Caco-2 (cell line): ENCODE measurements around the gene MED31. TPM values are rescaled to one million over a fixed set of nuclear protein-coding genes. Genes with fewer than 3 reads are reported as not detected.

Source experiments
- BruUV-seq: library from RNA; stranded (reverse); fragments of 400-500 nt; replicated peaks from 2 replicates; lab custom pipeline; 2021; lab: Mats Ljungman, UMichigan
- CTCF ChIA-PET: fragments of 300-600 bp; sonication (Branson Sonifier 250); formaldehyde crosslinking; loops from one replicate; lab custom pipeline; 2022; ENCODE audit warnings: antibody characterized with exemption; lab: Charles Lee
- POLR2A ChIA-PET: fragments of 300-600 bp; sonication (Branson Sonifier 250); formaldehyde crosslinking; loops from one replicate; lab custom pipeline; 2022; ENCODE audit warnings: antibody characterized with exemption; lab: Charles Lee
- DNase-seq, 2 experiments: peaks; one replicate each; pipeline versions ENCODE4 v3.0.0 to v3.0.0-alpha.2; 2020 to 2022
- H3K27me3 ChIP-seq: replicated peaks from 2 replicates; pipeline ENCODE4 v1.6.0; 2011; ENCODE audit warnings: low read length; ENCODE audit not compliant: control insufficient read depth, insufficient read depth
- H3K36me3 ChIP-seq: 2 replicates; pipeline ENCODE4 v1.5.1; 2011; ENCODE audit warnings: low read length; ENCODE audit not compliant: control insufficient read depth, insufficient read depth
- H3K4me1 ChIP-seq: fragments of 250-450 bp; sonication (Bioruptor Pico); 2 replicates; pipeline ENCODE4 v1.5.1; 2020; ENCODE audit warnings: mild to moderate bottlenecking
- H3K4me3 ChIP-seq: 2 replicates; pipeline ENCODE4 v1.5.1; 2011; ENCODE audit warnings: low read depth, mild to moderate bottlenecking, control low read depth, low read length
- H3K9me3 ChIP-seq: fragments of 250-450 bp; sonication (Bioruptor Pico); 2 replicates; pipeline ENCODE4 v1.5.1; 2020; ENCODE audit warnings: mild to moderate bottlenecking, moderate library complexity
- H3K27ac Mint-ChIP-seq: one replicate; pipeline ENCODE4 v1.8.0; 2022; ENCODE audit warnings: mixed read lengths; ENCODE audit not compliant: unreplicated experiment
- H3K27me3 Mint-ChIP-seq: one replicate; pipeline ENCODE4 v1.8.0; 2022; ENCODE audit warnings: mixed read lengths; ENCODE audit not compliant: insufficient read depth, unreplicated experiment
- H3K36me3 Mint-ChIP-seq: one replicate; pipeline ENCODE4 v1.8.0; 2022; ENCODE audit warnings: mild to moderate bottlenecking, mixed read lengths; ENCODE audit not compliant: insufficient read depth, unreplicated experiment
- H3K4me1 Mint-ChIP-seq: one replicate; pipeline ENCODE4 v1.8.0; 2022; ENCODE audit warnings: low read depth, mixed read lengths; ENCODE audit not compliant: unreplicated experiment
- H3K4me3 Mint-ChIP-seq: one replicate; pipeline ENCODE4 v1.8.0; 2022; ENCODE audit warnings: mild to moderate bottlenecking, moderate library complexity, mixed read lengths; ENCODE audit not compliant: unreplicated experiment
- H3K9me3 Mint-ChIP-seq: one replicate; pipeline ENCODE4 v1.8.0; 2022; ENCODE audit warnings: mixed read lengths; ENCODE audit not compliant: unreplicated experiment
- intact Hi-C: fragments of 100-400 bp; cut with micrococcal nuclease; formaldehyde crosslinking; loops from one replicate; pipeline ENCODE4 v1.10.0; 2022; ENCODE audit not compliant: unreplicated experiment
- total RNA-seq: library from RNA; stranded (reverse); gene quantifications from 2 replicates; pipeline ENCODE4 v1.2.3, GENCODE V29; 2022
- TF ChIP-seq, protein P1 (sequence below), 2 experiments: fragments of 200-600 bp in 1 of 2; IDR thresholded peaks; 1 replicate in 1 of 2; 2 replicates in 1 of 2; pipeline versions ENCODE4 v1.5.1 to v1.8.0; 2011 to 2022; ENCODE audit warnings: antibody characterized with exemption in 1 of 2, control low read depth in 1 of 2, inconsistent platforms in 1 of 2, low read depth in 1 of 2, low read length in 1 of 2, mild to moderate bottlenecking in 1 of 2, moderate library complexity in 1 of 2; ENCODE audit not compliant: insufficient read depth in 1 of 2, severe bottlenecking in 1 of 2, unreplicated experiment in 1 of 2

Gene MED31
- total RNA-seq, 1 experiment from 2014 or later: 9.5 TPM

- BruUV-seq: no TSS peak
- no peak overlapping the region for H3K27ac Mint-ChIP-seq
- no peaks in the 10 kb centered on the region for H3K9me3 ChIP-seq
- intact Hi-C loops: no loop called here
- no peak overlapping the region for H3K4me3 ChIP-seq
- H3K9me3 Mint-ChIP-seq: no peaks in the 10 kb centered on the region
- POLR2A ChIA-PET: no interaction called here
- H3K27me3 ChIP-seq: no peaks in the 10 kb centered on the region
- H3K36me3 Mint-ChIP-seq: no peaks in the 10 kb centered on the region
- no peaks in the 10 kb centered on the region for H3K36me3 ChIP-seq
- CTCF ChIA-PET: no interaction called here
- no peaks in the 10 kb centered on the region for H3K4me1 Mint-ChIP-seq
- no peaks in the 10 kb centered on the region for H3K4me1 ChIP-seq
- no peak overlapping the region for H3K4me3 Mint-ChIP-seq
- H3K27me3 Mint-ChIP-seq: no peaks in the 10 kb centered on the region
- TF ChIP-seq, protein P1, sequence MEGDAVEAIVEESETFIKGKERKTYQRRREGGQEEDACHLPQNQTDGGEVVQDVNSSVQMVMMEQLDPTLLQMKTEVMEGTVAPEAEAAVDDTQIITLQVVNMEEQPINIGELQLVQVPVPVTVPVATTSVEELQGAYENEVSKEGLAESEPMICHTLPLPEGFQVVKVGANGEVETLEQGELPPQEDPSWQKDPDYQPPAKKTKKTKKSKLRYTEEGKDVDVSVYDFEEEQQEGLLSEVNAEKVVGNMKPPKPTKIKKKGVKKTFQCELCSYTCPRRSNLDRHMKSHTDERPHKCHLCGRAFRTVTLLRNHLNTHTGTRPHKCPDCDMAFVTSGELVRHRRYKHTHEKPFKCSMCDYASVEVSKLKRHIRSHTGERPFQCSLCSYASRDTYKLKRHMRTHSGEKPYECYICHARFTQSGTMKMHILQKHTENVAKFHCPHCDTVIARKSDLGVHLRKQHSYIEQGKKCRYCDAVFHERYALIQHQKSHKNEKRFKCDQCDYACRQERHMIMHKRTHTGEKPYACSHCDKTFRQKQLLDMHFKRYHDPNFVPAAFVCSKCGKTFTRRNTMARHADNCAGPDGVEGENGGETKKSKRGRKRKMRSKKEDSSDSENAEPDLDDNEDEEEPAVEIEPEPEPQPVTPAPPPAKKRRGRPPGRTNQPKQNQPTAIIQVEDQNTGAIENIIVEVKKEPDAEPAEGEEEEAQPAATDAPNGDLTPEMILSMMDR (IDR thresholded peaks at IDR 0.05; ENCODE audit: insufficient read depth in 1 of 2, low read depth in 1 of 2, low read length in 1 of 2, severe bottlenecking in 1 of 2, unreplicated experiment in 1 of 2): no peak
- no peak for DNase-seq
Observed at GRCh38 chr17:6670571-6670970, 19.2 kb upstream of the MED31 start.

GRCh38 chr17:6669479-6670212 is 18.2 kb upstream of the MED31 start:
- BruUV-seq: no TSS peak
- Histone ChIP-seq H3K4me3 (no peak overlapping the region), H3K36me3 (no peaks in the 10 kb centered on the region), H3K27me3 (no peaks in the 10 kb centered on the region), H3K9me3 (no peaks in the 10 kb centered on the region), H3K4me1 (no peaks in the 10 kb centered on the region)
- Mint-ChIP-seq H3K4me1 (no peaks in the 10 kb centered on the region), H3K4me3 (no peak overlapping the region), H3K9me3 (no peaks in the 10 kb centered on the region), H3K27me3 (no peaks in the 10 kb centered on the region), H3K27ac (no peak overlapping the region), H3K36me3 (no peaks in the 10 kb centered on the region)
- TF ChIP-seq, protein P1 (IDR thresholded peaks at IDR 0.05; ENCODE audit: insufficient read depth in 1 of 2, low read depth in 1 of 2, low read length in 1 of 2, severe bottlenecking in 1 of 2, unreplicated experiment in 1 of 2): no peak
- DNase-seq: no peak
- CTCF ChIA-PET: no interaction called here
- intact Hi-C loops: loop anchor here (5.0 to 10.0 kb wide), 2 partner anchors 43 to 335 kb away; partner anchors contain the start of gene SLC13A5
- POLR2A ChIA-PET: no interaction called here

DNA sequence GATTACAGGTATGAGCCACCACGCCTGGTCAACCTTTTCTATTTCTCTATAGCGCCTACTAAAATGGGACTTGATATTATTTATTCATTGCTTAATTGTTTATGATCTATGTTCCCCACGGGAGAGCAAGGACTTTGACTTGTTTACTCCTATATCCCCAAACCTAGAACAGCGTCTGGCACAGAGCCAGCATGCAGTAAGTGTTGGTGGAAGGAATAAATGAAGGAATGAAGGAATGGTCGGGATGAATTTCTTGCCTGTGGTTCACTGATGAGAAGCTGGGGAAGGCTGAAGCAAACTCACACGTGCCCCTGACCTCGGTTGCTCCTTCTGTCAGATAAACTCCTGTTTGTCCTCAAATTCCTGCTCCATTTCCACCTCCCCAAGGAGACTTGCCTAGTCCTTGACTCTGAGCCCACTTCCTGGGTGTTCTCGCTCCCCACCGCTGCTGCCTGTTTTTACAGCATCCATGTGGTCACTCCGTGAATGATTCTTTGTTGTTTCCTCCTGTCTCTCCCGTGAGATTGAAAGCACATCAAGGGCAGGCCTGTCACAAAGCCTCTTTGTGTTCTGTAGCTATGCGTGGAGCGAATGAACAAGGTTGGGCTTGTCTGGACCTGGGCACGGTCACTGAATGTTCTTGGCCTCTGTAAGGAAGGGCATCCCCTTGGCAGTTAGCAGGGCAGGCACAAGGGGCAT is 17.5 kb upstream of the MED31 start:
- Mint-ChIP-seq H3K36me3 (no peaks in the 10 kb centered on the region), H3K4me1 (no peaks in the 10 kb centered on the region), H3K27me3 (no peaks in the 10 kb centered on the region), H3K9me3 (no peaks in the 10 kb centered on the region), H3K4me3 (no peak overlapping the region), H3K27ac (no peak overlapping the region)
- intact Hi-C loops: loop anchor here (5.0 to 10.0 kb wide), 2 partner anchors 43 to 336 kb away; partner anchors contain the start of gene SLC13A5
- TF ChIP-seq, protein P1 (IDR thresholded peaks at IDR 0.05; ENCODE audit: insufficient read depth in 1 of 2, low read depth in 1 of 2, low read length in 1 of 2, severe bottlenecking in 1 of 2, unreplicated experiment in 1 of 2): no peak
- CTCF ChIA-PET: no interaction called here
- no peaks in the 10 kb centered on the region for H3K27me3 ChIP-seq
- DNase-seq: no peak
- H3K9me3 ChIP-seq: no peaks in the 10 kb centered on the region
- no TSS peak for BruUV-seq
- no peaks in the 10 kb centered on the region for H3K4me1 ChIP-seq
- H3K4me3 ChIP-seq: no peak overlapping the region
- no peaks in the 10 kb centered on the region for H3K36me3 ChIP-seq
- POLR2A ChIA-PET: no interaction called here
